Adrenal gland (tissue), 5 donors: ENCODE measurements around the gene TMEM91.

ENCODE experiments used
- POLR2A ChIP-seq, 2 donors: fragments of 450-650 bp; IDR thresholded peaks; one replicate each; pipeline ENCODE4 v1.6.1; 2017; ENCODE audit warnings: antibody characterized with exemption in 2 of 2, mild to moderate bottlenecking in 2 of 2, moderate library complexity in 1 of 2
- TF ChIP-seq, protein P1 (sequence below), 6 experiments: fragments of 450-650 bp in 4 of 6; fragments of 200-600 bp in 2 of 6; sonication (generic) in 1 of 6; IDR thresholded peaks; 1 replicate in 5 of 6; 2 replicates in 1 of 6; pipeline versions ENCODE4 v1.5.1 to v1.8.0; 2016 to 2021; ENCODE audit warnings: antibody characterized with exemption in 6 of 6, mild to moderate bottlenecking in 2 of 6, moderate library complexity in 1 of 6
- donor health status: DM: no; HTN: no; CAD: no.

DNA sequence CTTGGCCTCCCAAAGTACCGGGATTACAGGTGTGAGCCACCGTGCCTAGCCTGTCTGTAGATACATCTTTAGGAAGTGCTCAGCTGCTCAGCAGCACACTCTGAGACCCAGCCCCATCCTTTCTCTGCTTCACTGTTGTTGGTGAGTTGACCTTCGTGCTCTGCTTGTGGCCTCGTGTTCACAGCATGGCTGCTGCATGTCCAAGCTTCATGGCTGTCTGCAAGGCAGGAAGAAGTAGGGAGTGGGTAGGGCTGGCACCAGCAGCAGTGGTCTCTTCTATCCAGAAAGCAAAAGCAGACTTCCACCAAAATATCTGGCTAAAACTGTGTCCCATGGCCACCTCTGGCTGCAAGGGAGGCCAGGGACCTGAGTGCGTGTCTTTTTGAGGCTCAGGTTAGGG lies 36.6 kb downstream of the TMEM91 start:
- TF ChIP-seq, protein P1, sequence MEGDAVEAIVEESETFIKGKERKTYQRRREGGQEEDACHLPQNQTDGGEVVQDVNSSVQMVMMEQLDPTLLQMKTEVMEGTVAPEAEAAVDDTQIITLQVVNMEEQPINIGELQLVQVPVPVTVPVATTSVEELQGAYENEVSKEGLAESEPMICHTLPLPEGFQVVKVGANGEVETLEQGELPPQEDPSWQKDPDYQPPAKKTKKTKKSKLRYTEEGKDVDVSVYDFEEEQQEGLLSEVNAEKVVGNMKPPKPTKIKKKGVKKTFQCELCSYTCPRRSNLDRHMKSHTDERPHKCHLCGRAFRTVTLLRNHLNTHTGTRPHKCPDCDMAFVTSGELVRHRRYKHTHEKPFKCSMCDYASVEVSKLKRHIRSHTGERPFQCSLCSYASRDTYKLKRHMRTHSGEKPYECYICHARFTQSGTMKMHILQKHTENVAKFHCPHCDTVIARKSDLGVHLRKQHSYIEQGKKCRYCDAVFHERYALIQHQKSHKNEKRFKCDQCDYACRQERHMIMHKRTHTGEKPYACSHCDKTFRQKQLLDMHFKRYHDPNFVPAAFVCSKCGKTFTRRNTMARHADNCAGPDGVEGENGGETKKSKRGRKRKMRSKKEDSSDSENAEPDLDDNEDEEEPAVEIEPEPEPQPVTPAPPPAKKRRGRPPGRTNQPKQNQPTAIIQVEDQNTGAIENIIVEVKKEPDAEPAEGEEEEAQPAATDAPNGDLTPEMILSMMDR (IDR thresholded peaks at IDR 0.05): no peak
- no peak for TF ChIP-seq POLR2A (IDR thresholded peaks at IDR 0.05)
